Activated T-cell treated with anti-CD3 and anti-CD28 coated beads, Interleukin-2, amount 50 U/mL, for 72 hours (primary cell): ENCODE measurements around the gene MAP2K4. TPM values are rescaled to one million over a fixed set of nuclear protein-coding genes. Genes with fewer than 3 reads are reported as not detected.
"Not testable (repeated sequence)": the region's sequence is repeated elsewhere in the genome, so short reads cannot be mapped to it uniquely, and the experiment has no call there.

Experiments used
- ATAC-seq, 2 donors: fragments of 150-1000 bp; cut with Tn5 transposase; replicated peaks in 1 of 2; 2 replicates each; pipeline ENCODE4 v1.10.0; 2021; ENCODE audit warnings: moderate library complexity in 2 of 2, mild to moderate bottlenecking in 1 of 2
- DNase-seq, 2 donors: peaks; one replicate each; pipeline ENCODE4 v3.0.0; 2021 to 2022; ENCODE audit warnings: mixed read lengths in 1 of 2
- H3K27ac Mint-ChIP-seq: one replicate; pipeline ENCODE4 v1.8.0; 2022; ENCODE audit warnings: mild to moderate bottlenecking, moderate library complexity, mixed read lengths
- H3K27me3 Mint-ChIP-seq: one replicate; pipeline ENCODE4 v1.8.0; 2022; ENCODE audit warnings: low read depth, mixed read lengths
- H3K36me3 Mint-ChIP-seq, 2 donors: one replicate each; pipeline ENCODE4 v1.8.0; 2022; ENCODE audit warnings: mixed read lengths in 2 of 2, mild to moderate bottlenecking in 1 of 2; ENCODE audit not compliant: insufficient read depth in 2 of 2
- H3K4me1 Mint-ChIP-seq: one replicate; pipeline ENCODE4 v1.8.0; 2022; ENCODE audit warnings: low read depth, mixed read lengths
- H3K4me3 Mint-ChIP-seq, 2 donors: one replicate each; pipeline ENCODE4 v1.8.0; 2022; ENCODE audit warnings: mild to moderate bottlenecking in 2 of 2, mixed read lengths in 2 of 2, moderate library complexity in 2 of 2
- H3K9me3 Mint-ChIP-seq, 2 donors: one replicate each; pipeline ENCODE4 v1.8.0; 2022; ENCODE audit warnings: mixed read lengths in 2 of 2
- total RNA-seq, 2 donors: library from RNA; stranded (reverse); gene quantifications; one replicate each; pipeline ENCODE4 v1.2.3, GENCODE V29; 2022

The MAP2K4 gene
- total RNA-seq, 2 donors from 2014 or later = 24.9 to 29.1 TPM

DNA sequence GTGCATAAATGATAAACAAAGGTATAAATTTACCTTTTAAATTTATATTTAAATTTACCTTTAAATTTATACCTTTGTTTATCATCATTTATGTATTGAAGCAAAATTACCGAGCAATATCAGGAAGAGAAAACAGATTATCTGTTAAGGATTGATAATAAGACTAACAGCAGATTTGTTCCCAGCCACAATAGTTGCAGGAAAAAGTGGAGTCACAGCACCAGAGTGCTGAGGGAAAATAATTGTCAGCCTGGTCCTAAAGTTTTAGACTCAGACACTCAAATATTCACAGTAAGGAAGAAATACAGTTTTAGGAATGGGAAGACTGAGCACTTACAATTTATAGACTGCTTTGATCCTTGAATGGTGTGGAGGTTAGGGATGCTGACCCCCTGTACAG lies 117.2 kb downstream of the MAP2K4 start:
- Mint-ChIP-seq H3K4me3 (no peak overlapping the region), H3K4me1 (no peaks in the 10 kb centered on the region), H3K27ac (no peak overlapping the region), H3K9me3 (peaks cover 3 to 7% of the 10 kb centered on the region in 2 donors), H3K27me3 (no peaks in the 10 kb centered on the region), H3K36me3 (peaks cover 18 to 41% of the 10 kb centered on the region in 2 donors)
- DNase-seq = no peak
- no peak for ATAC-seq

DNA sequence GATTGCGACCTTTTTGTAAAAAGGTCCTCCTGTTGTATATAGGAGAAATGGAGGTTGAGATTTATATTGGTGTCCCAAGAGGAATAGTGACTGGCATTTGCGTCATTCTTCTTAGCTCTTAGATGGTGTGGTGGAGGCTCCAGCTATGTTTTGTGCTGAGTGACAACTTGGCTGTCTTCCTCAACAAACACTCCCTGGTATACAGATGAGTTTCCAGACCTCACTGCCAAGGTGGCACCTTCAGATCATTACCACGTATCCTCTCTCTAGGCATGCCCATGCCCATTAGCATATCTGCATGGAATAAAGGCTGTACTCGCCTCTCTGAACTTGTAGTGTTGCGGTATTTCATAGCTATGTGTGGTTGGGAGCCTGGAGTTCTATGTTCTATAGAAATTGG lies 120.0 kb downstream of the MAP2K4 start:
- H3K4me1 Mint-ChIP-seq = no peaks in the 10 kb centered on the region
- ATAC-seq = no peak
- no peaks in the 10 kb centered on the region for H3K27me3 Mint-ChIP-seq
- H3K36me3 Mint-ChIP-seq = peaks cover 21 to 37% of the 10 kb centered on the region in 2 donors
- DNase-seq = no peak
- H3K4me3 Mint-ChIP-seq = no peak overlapping the region
- H3K27ac Mint-ChIP-seq = no peak overlapping the region
- peaks cover 3 to 5% of the 10 kb centered on the region in 2 donors for H3K9me3 Mint-ChIP-seq

DNA sequence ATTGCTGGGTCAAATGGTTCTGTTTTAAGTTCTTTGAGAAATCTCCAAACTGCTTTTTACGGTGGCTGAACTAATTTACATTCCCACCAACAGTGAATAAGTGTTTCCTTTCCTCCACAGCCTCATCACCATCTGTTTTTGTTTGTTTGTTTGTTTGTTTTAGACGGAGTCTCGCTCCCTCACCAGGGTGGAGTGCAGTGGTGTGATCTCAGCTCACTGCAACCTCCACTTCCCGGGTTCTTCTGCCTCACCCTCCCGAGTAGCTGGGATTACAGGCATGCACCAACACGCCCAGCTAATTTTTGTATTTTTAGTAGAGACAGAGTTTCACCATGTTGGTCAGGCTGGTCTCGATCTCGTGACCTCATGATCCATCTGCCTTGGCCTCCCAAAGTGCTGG lies 141.5 kb downstream of the MAP2K4 start:
- not testable (repeated sequence) for H3K36me3 Mint-ChIP-seq, H3K4me1 Mint-ChIP-seq, H3K4me3 Mint-ChIP-seq, H3K27ac Mint-ChIP-seq, H3K27me3 Mint-ChIP-seq, DNase-seq, ATAC-seq
- H3K9me3 Mint-ChIP-seq = peaks cover 8 to 12% of the 10 kb centered on the region in 2 donors

DNA sequence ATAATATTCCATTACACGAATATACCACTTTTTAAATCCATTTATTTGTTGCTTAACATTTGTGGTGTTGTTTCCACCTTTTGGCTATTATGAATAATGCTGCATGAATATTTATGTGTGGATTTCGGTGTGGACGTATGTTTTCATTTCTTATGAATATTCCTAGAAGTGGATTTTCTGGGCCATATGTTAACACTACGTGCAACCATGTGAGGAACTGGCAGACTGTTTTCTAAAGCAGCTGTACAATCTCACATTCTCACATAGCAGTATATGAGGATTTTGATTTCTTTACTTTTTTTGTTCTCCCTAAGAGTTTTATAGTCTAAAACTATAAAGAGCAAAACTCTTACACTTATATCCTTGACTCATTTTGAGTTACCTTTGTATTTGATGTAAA lies 143.4 kb downstream of the MAP2K4 start:
- no peaks in the 10 kb centered on the region for H3K4me1 Mint-ChIP-seq
- no peak for DNase-seq
- H3K27ac Mint-ChIP-seq = no peak overlapping the region
- H3K9me3 Mint-ChIP-seq = peaks cover 4 to 10% of the 10 kb centered on the region in 2 donors
- no peaks in the 10 kb centered on the region for H3K27me3 Mint-ChIP-seq
- ATAC-seq = no peak
- H3K36me3 Mint-ChIP-seq = peaks cover 0 to 3% of the 10 kb centered on the region in 2 donors
- H3K4me3 Mint-ChIP-seq = no peak overlapping the region

GRCh38 chr17:12178644-12179330 lies 158.1 kb downstream of the MAP2K4 start:
- H3K27ac Mint-ChIP-seq = no peak overlapping the region
- DNase-seq (no peak), ATAC-seq (no peak)
- H3K9me3 Mint-ChIP-seq = no peaks in the 10 kb centered on the region
- H3K36me3 Mint-ChIP-seq = no peaks in the 10 kb centered on the region
- H3K4me3 Mint-ChIP-seq = no peak overlapping the region
- no peaks in the 10 kb centered on the region for H3K27me3 Mint-ChIP-seq
- no peaks in the 10 kb centered on the region for H3K4me1 Mint-ChIP-seq

DNA sequence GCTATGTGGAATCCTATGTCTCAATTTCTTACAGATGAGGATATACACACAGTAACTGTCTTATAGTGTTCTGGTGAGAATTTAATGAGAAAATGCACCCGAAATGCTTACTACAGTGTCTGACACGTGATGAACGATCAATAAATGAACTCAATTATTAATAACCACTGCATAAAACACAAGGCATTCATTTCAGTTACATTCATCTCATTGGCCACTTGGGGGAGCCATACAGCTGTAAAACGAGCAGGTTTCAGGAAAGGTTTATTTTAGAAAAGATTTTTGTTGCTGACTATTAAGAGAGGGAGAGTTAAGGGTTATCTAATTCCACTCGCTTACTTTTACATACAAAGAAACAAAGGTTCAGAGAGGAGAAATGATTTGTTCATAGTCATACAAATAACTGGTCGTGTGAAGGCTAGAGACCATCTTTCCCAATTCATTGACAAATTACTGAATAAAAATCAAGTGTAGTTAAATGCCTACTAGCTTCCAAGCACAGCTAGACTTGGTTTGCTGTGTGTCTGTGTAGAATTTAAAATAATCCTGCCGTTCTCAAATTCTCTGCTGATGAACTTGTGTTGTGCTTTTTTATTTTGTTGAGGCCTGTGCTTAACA lies 160.1 kb downstream of the MAP2K4 start:
- H3K4me3 Mint-ChIP-seq = no peak overlapping the region
- H3K36me3 Mint-ChIP-seq = no peaks in the 10 kb centered on the region
- DNase-seq (peak; percentile 14 to 16), ATAC-seq (no peak)
- no peaks in the 10 kb centered on the region for H3K27me3 Mint-ChIP-seq
- no peak overlapping the region for H3K27ac Mint-ChIP-seq
- no peaks in the 10 kb centered on the region for H3K9me3 Mint-ChIP-seq
- H3K4me1 Mint-ChIP-seq = no peaks in the 10 kb centered on the region

DNA sequence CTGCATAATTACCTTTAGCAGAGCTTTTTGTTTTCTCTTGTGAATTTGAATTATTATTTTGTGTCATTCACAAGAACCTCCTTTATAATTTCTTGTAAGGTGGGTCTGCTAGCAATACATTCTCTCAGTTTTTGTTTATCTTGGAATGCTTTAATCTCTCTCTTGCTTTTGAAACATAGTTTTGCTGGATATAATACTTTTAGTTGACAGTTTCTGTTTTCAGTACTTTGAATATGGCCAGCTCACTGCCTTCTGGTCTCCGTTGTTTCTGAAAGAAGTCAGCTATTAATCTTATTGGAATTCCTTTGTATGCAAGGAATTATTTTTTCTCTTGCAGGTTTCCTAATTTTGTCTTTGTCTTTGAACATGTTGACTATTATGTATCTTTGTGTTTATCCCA lies 167.0 kb downstream of the MAP2K4 start:
- Mint-ChIP-seq H3K27me3 (no peaks in the 10 kb centered on the region), H3K4me1 (no peaks in the 10 kb centered on the region), H3K36me3 (peaks cover 5 to 9% of the 10 kb centered on the region in 2 donors), H3K9me3 (peaks cover 3 to 10% of the 10 kb centered on the region in 2 donors), H3K27ac (no peak overlapping the region), H3K4me3 (no peak overlapping the region)
- ATAC-seq (no peak), DNase-seq (no peak)

DNA sequence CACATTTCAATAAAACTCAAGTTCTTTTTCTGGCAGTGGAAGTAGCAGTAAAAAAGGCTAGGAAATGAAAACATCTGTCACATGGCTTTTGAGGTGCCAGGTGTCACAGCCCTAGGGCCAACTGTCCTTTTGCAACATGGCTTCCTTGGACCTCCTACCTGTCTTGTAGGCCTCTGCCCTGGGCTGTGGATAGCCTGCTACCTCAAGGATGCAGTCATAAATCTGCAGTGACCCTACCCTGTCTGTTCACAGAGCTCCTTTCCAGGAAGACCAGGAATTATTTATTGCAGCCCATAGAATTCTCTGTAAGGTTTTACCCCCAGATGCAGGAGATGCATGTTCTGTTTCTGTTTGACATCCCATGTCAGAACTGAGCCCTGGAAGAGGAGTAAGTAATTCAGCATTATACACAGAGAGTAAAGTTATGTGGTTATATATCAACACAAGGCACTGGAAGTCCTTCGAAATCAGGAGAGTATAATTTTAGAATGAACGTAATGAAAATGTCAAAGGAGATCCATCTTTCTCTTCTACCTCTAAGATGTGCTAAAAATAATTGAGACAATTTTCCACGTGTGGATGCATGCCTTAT lies 172.6 kb downstream of the MAP2K4 start:
- ATAC-seq = no peak
- Mint-ChIP-seq H3K4me3 (no peak overlapping the region), H3K27ac (no peak overlapping the region), H3K9me3 (peaks cover 3 to 4% of the 10 kb centered on the region in 2 donors), H3K4me1 (no peaks in the 10 kb centered on the region), H3K27me3 (no peaks in the 10 kb centered on the region), H3K36me3 (peaks cover 5 to 7% of the 10 kb centered on the region in 2 donors)
- DNase-seq = no peak

Other genes with a start within 250 kb of the MAP2K4 start
- 10 to 100 TPM; 10.9 to 13.1 TPM for gene ZNF18, start 23.4 kb upstream of the MAP2K4 start, total RNA-seq